Measurements from ENCODE around the gene SNTG2. TPM values are rescaled to one million over a fixed set of nuclear protein-coding genes. Genes with fewer than 3 reads are reported as not detected.
A peak's percentile ranks its signal among the peaks of the same experiment; 100 is the strongest.

Gene SNTG2
- total RNA-seq, 4 donors from 2014 or later: 4.2 to 14.2 (median 9.2) TPM

DNA sequence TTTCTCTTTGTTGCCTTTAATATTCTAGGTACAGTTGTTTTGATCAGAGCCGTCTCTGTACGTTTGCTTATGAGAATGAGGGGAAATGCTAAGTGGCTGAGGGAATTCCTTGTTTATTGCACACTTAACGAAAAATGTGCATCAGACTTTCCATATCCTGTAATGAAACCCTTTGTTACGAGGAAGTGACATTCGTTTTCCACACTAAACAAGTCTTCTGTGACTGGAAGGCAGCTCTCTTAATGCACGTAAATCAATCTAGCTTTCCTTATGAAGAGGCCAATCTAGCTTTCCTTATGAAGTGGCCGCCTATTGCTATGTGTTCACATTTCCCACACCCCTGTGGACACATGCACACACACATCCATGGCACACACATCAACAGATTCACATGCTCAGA is 186.2 kb downstream of the SNTG2 start:
- 61 to 68% methylated on average over 7 of the region's 7 CpGs for WGBS, 2 donors
- Histone ChIP-seq H3K36me3 (no peaks in the 10 kb centered on the region), H3K4me1 (peaks cover 0 to 4% of the 10 kb centered on the region in 2 donors), H3K4me3 (replicated peaks in 1 of 3) (no peak overlapping the region), H3K27me3 (no peaks in the 10 kb centered on the region), H3K27ac (no peak overlapping the region), H3K9me3 (no peaks in the 10 kb centered on the region)
- no peak for DNase-seq
- intact Hi-C loops (cut with DNase I): no loop called here
- TF ChIP-seq, protein P1, sequence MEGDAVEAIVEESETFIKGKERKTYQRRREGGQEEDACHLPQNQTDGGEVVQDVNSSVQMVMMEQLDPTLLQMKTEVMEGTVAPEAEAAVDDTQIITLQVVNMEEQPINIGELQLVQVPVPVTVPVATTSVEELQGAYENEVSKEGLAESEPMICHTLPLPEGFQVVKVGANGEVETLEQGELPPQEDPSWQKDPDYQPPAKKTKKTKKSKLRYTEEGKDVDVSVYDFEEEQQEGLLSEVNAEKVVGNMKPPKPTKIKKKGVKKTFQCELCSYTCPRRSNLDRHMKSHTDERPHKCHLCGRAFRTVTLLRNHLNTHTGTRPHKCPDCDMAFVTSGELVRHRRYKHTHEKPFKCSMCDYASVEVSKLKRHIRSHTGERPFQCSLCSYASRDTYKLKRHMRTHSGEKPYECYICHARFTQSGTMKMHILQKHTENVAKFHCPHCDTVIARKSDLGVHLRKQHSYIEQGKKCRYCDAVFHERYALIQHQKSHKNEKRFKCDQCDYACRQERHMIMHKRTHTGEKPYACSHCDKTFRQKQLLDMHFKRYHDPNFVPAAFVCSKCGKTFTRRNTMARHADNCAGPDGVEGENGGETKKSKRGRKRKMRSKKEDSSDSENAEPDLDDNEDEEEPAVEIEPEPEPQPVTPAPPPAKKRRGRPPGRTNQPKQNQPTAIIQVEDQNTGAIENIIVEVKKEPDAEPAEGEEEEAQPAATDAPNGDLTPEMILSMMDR (IDR thresholded peaks at IDR 0.05): no peak
- TF ChIP-seq POLR2A (IDR thresholded peaks at IDR 0.05): no peak

DNA sequence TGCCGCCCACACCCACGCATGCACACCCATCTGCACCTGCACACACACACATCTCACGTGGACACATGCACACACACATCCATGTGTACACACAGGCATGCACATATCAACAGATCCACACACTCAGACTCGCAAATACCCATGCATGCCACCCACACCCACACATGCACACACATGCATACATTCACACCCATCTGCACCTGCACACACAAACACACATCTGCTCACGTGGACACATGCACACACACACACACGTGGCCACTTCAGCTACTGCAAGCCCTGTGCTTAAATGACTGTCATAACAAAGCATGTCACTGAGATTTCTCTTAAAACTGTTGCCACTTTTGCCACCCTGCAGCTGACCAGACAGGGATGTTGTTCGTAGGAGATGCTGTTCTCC is 186.6 kb downstream of the SNTG2 start:
- Histone ChIP-seq H3K4me1 (peaks cover 0 to 4% of the 10 kb centered on the region in 2 donors), H3K36me3 (no peaks in the 10 kb centered on the region), H3K27me3 (no peaks in the 10 kb centered on the region), H3K4me3 (replicated peaks in 1 of 3) (no peak overlapping the region), H3K27ac (no peak overlapping the region), H3K9me3 (no peaks in the 10 kb centered on the region)
- no peak for DNase-seq
- WGBS, 2 donors: 75 to 78% methylated on average over 7 of the region's 7 CpGs
- intact Hi-C loops (cut with DNase I): no loop called here
- TF ChIP-seq, protein P1 (IDR thresholded peaks at IDR 0.05): no peak

DNA sequence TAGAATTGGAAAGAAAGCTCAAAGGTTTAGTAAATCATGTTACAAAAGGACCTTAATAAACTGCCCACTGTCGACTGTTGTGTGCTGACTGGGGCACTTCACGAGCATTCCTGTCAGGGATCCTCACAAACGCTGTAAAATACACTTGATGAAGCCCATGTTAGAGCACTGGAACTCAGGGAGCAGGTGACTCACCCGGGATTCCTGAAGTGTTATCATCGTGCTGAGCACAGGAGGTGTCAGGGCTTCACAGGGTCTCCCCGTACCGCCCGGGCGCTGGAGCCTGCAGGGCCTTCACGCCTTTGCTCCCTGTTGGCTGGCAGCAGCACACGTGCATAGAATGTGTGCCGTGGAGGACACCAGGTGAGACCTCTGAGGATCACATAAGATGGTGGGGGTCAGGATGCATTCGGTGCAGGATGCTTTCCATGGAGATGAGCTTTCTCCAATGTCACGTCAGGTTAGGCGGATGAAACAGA is 187.3 kb downstream of the SNTG2 start:
- TF ChIP-seq, protein P1 (IDR thresholded peaks at IDR 0.05): no peak
- no peak for TF ChIP-seq POLR2A (IDR thresholded peaks at IDR 0.05)

DNA sequence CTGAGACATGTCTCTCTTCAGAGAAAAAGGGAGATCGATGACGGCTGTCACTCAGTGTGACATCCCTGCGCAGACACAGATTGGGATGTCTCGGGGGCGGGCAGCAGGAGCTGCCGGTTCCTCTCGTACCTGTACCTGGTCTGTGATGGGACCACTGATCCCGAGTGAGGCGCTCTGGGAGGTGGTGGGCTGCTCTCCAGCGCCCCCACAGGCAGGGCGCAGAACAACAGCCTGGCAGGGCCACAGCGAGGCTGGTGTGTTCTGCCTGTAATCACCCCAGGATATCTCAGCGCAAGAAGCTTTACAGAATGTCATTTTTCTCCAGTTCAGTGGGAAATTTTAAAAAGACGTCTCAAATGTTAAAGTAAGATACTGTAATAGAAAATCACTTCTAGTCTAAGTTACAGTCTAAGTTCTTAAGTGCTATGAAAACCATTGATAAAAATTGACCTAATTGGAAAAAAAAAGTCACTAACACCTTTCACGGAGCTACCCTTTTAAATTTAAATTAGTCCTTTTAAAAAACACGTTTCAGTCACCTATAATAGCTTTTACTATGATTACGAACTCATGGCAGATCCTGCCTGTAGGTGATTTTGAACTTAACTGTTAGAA is 189.8 kb downstream of the SNTG2 start:
- 35 to 36% methylated on average over 16 to 17 of the region's 17 CpGs for WGBS, 2 donors
- intact Hi-C loops (cut with DNase I): no loop called here
- DNase-seq: peak; percentile 35 to 42
- Histone ChIP-seq H3K27me3 (no peaks in the 10 kb centered on the region), H3K9me3 (no peaks in the 10 kb centered on the region), H3K4me1 (no peaks in the 10 kb centered on the region), H3K4me3 (replicated peaks in 1 of 3) (no peak overlapping the region), H3K36me3 (no peaks in the 10 kb centered on the region), H3K27ac (no peak overlapping the region)
- TF ChIP-seq, protein P1 (IDR thresholded peaks at IDR 0.05): peak; percentile 64 to 99 (median 81)
- no peak for TF ChIP-seq POLR2A (IDR thresholded peaks at IDR 0.05)

More for the DNA sequence above, 187.3 kb downstream of the SNTG2 start:
- intact Hi-C loops (cut with DNase I): no loop called here
- no peak for DNase-seq
- Histone ChIP-seq H3K4me1 (no peaks in the 10 kb centered on the region), H3K4me3 (replicated peaks in 1 of 3) (no peak overlapping the region), H3K36me3 (no peaks in the 10 kb centered on the region), H3K9me3 (no peaks in the 10 kb centered on the region), H3K27ac (no peak overlapping the region), H3K27me3 (no peaks in the 10 kb centered on the region)
- WGBS, 2 donors: 55 to 77% methylated on average over 6 to 15 of the region's 15 CpGs

DNA sequence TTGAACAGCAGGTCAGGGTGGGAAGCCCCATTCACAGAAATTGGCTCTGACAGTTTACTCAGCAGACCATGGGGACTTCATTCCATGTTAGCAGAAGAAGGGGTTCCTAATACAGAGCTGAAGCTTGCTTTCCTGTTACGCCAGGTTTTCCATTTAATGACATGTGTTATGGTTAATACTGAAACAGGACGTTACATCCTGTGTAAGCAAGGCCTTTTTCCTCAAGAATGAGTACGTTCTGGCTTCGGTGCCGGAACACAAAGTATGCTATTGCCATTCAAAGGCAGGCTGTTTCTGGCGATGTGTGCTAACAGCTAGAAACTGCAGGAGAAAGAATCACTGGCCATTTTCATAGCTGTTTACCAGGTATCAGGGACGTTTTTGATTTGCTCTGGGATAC is 190.4 kb downstream of the SNTG2 start:
- no peak overlapping the region for H3K4me3 ChIP-seq (replicated peaks in 1 of 3)
- H3K36me3 ChIP-seq: no peaks in the 10 kb centered on the region
- intact Hi-C loops (cut with DNase I): no loop called here
- no peaks in the 10 kb centered on the region for H3K27me3 ChIP-seq
- 84% methylated on average over 7 of the region's 7 CpGs for WGBS, 2 donors
- no peak overlapping the region for H3K27ac ChIP-seq
- TF ChIP-seq POLR2A (IDR thresholded peaks at IDR 0.05): no peak
- TF ChIP-seq, protein P1 (IDR thresholded peaks at IDR 0.05): no peak
- no peaks in the 10 kb centered on the region for H3K4me1 ChIP-seq
- H3K9me3 ChIP-seq: no peaks in the 10 kb centered on the region
- DNase-seq: no peak
